Hepatocyte (in vitro differentiated cells): ENCODE data around the gene SHMT2.

ENCODE experiments used
- EZH2 ChIP-seq: fragments of 200-600 bp; sonication (generic); IDR thresholded peaks from 2 replicates; pipeline ENCODE4 v1.6.1; 2016; ENCODE audit warnings: antibody characterized with exemption, mild to moderate bottlenecking, borderline replicate concordance
- TF ChIP-seq, protein P1 (sequence below): fragments of 200-600 bp; sonication (generic); IDR thresholded peaks from 2 replicates; pipeline ENCODE4 v1.5.1; 2016; ENCODE audit warnings: antibody characterized with exemption, mild to moderate bottlenecking; ENCODE audit not compliant: poor library complexity

DNA sequence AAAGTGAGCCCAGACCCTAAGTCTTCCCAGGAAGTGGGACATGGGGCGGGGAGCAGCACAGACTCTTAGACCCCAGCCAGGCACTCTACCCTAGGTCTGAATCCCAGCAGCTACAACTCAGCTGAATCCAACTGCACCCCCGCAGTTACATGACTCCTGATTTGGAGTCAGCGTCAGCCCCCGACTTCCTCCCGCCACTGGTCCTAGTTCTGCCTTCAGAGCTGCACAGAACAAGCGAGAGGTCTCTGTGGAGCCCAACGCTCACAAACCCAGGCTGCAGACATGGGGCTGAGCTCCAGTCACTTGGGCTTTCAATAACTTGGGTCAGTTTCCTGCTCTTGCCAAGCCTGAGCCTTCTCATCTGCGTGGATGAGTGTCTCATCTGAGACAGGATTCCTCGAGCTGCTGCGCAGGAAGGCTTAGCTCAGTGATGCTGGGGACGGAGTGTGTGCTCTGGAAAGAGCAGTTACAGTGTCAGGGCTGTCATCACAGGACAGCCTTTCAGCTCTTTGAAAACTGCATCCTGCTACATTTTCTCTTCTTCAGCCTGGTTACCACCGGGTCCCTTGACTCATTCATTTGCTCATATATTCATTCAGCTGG, 43.5 kb upstream of the SHMT2 start:
- TF ChIP-seq, protein P1, sequence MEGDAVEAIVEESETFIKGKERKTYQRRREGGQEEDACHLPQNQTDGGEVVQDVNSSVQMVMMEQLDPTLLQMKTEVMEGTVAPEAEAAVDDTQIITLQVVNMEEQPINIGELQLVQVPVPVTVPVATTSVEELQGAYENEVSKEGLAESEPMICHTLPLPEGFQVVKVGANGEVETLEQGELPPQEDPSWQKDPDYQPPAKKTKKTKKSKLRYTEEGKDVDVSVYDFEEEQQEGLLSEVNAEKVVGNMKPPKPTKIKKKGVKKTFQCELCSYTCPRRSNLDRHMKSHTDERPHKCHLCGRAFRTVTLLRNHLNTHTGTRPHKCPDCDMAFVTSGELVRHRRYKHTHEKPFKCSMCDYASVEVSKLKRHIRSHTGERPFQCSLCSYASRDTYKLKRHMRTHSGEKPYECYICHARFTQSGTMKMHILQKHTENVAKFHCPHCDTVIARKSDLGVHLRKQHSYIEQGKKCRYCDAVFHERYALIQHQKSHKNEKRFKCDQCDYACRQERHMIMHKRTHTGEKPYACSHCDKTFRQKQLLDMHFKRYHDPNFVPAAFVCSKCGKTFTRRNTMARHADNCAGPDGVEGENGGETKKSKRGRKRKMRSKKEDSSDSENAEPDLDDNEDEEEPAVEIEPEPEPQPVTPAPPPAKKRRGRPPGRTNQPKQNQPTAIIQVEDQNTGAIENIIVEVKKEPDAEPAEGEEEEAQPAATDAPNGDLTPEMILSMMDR = no peak
- no peak for TF ChIP-seq EZH2
